Astrocyte (in vitro differentiated cells and primary cell): Measurements from ENCODE around the gene TM4SF20. TPM values are rescaled to one million over a fixed set of nuclear protein-coding genes. Genes with fewer than 3 reads are reported as not detected.

Source experiments
- DNase-seq: peaks from one replicate; pipeline ENCODE4 v3.0.0-alpha.2; 2010; ENCODE audit warnings: low read depth
- FAIRE-seq: peaks from 2 replicates; lab custom pipeline; 2011; peaks lifted over from hg19 to GRCh38; lab: Jason Lieb, UNC
- H2AFZ ChIP-seq: 2 replicates; pipeline ENCODE4 v1.6.0; 2012; ENCODE audit warnings: low read depth, low read length, inconsistent platforms
- H3K27ac ChIP-seq: 2 replicates; pipeline ENCODE4 v1.5.1; 2011; ENCODE audit warnings: low read depth, low read length, inconsistent platforms
- H3K27me3 ChIP-seq: 2 replicates; pipeline ENCODE4 v1.6.0; 2011; ENCODE audit warnings: low read length, inconsistent platforms; ENCODE audit not compliant: insufficient read depth
- H3K36me3 ChIP-seq: 2 replicates; pipeline ENCODE4 v1.5.1; 2011; ENCODE audit warnings: low read length, inconsistent platforms; ENCODE audit not compliant: insufficient read depth
- H3K4me1 ChIP-seq: 2 replicates; pipeline ENCODE4 v1.5.1; 2011; ENCODE audit warnings: low read length, inconsistent platforms; ENCODE audit not compliant: insufficient read depth
- H3K4me2 ChIP-seq: 2 replicates; pipeline ENCODE4 v1.6.0; 2012; ENCODE audit warnings: low read length, inconsistent platforms
- H3K4me3 ChIP-seq: 2 replicates; pipeline ENCODE4 v1.5.1; 2011; ENCODE audit warnings: low read depth, mild to moderate bottlenecking, low read length, inconsistent platforms; ENCODE audit not compliant: insufficient read depth
- H3K79me2 ChIP-seq: 2 replicates; pipeline ENCODE4 v1.6.0; 2012; ENCODE audit warnings: mild to moderate bottlenecking, low read length, inconsistent platforms; ENCODE audit not compliant: insufficient read depth
- H3K9ac ChIP-seq: 2 replicates; pipeline ENCODE4 v1.6.0; 2012; ENCODE audit warnings: mild to moderate bottlenecking, low read length, inconsistent platforms
- H3K9me3 ChIP-seq: 2 replicates; pipeline ENCODE4 v1.5.1; 2012; ENCODE audit warnings: low read depth, mild to moderate bottlenecking, low read length, inconsistent platforms; ENCODE audit not compliant: insufficient read depth
- H4K20me1 ChIP-seq: 2 replicates; pipeline ENCODE4 v1.6.0; 2012; ENCODE audit warnings: low read length, inconsistent platforms; ENCODE audit not compliant: insufficient read depth
- H3K27ac Mint-ChIP-seq: one replicate; pipeline ENCODE4 v1.8.0; 2021; ENCODE audit warnings: mild to moderate bottlenecking, mixed read lengths; ENCODE audit not compliant: unreplicated experiment
- H3K27me3 Mint-ChIP-seq: one replicate; pipeline ENCODE4 v1.8.0; 2021; ENCODE audit warnings: low read depth, mixed read lengths; ENCODE audit not compliant: unreplicated experiment
- H3K36me3 Mint-ChIP-seq: one replicate; pipeline ENCODE4 v1.8.0; 2021; ENCODE audit warnings: low read depth, mixed read lengths; ENCODE audit not compliant: unreplicated experiment
- H3K4me1 Mint-ChIP-seq: one replicate; pipeline ENCODE4 v1.8.0; 2021; ENCODE audit warnings: low read depth, mixed read lengths; ENCODE audit not compliant: unreplicated experiment
- H3K4me3 Mint-ChIP-seq: one replicate; pipeline ENCODE4 v1.8.0; 2021; ENCODE audit warnings: mild to moderate bottlenecking, moderate library complexity, mixed read lengths; ENCODE audit not compliant: unreplicated experiment
- H3K9me3 Mint-ChIP-seq: one replicate; pipeline ENCODE4 v1.8.0; 2021; ENCODE audit warnings: mild to moderate bottlenecking, mixed read lengths; ENCODE audit not compliant: unreplicated experiment
- EZH2 ChIP-seq: IDR thresholded peaks from 2 replicates; pipeline ENCODE4 v1.6.1; 2012; ENCODE audit warnings: mild to moderate bottlenecking, low read length, inconsistent platforms; ENCODE audit not compliant: insufficient read depth
- total RNA-seq: library from RNA; stranded (reverse); gene quantifications from 2 replicates; pipeline ENCODE4 v1.2.1, GENCODE V29; 2021
- TF ChIP-seq, protein P1 (sequence below): IDR thresholded peaks from 2 replicates; pipeline ENCODE4 v1.5.1; 2011; ENCODE audit warnings: low read depth, mild to moderate bottlenecking, inconsistent platforms, low read length, moderate library complexity; ENCODE audit not compliant: insufficient read depth

Gene TM4SF20
- total RNA-seq, 1 donor from 2014 or later = not detected

DNA sequence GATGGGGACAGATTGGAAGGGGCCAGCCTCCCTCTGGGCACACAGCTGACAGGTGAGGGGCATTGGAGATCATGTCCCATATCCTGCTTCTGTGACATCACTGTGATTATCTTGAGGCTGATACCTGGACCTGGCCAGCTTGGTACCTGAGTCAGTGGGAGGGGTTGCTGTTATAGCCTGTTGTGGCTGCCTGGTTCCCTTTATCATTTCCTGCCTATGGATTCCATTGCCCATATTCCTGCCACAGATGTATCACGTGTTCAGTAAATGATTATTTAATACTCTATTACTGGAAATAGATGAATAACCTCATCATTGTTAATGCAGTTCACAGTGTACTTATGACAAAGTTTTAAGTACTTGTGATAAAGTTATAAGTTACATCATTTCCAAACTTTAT lies 16.4 kb upstream of the TM4SF20 start:
- H3K9ac ChIP-seq = no peak overlapping the region
- no peak overlapping the region for H3K4me2 ChIP-seq
- no peak overlapping the region for H2AFZ ChIP-seq
- H3K27ac Mint-ChIP-seq = no peak overlapping the region
- no peak for TF ChIP-seq EZH2
- TF ChIP-seq, protein P1, sequence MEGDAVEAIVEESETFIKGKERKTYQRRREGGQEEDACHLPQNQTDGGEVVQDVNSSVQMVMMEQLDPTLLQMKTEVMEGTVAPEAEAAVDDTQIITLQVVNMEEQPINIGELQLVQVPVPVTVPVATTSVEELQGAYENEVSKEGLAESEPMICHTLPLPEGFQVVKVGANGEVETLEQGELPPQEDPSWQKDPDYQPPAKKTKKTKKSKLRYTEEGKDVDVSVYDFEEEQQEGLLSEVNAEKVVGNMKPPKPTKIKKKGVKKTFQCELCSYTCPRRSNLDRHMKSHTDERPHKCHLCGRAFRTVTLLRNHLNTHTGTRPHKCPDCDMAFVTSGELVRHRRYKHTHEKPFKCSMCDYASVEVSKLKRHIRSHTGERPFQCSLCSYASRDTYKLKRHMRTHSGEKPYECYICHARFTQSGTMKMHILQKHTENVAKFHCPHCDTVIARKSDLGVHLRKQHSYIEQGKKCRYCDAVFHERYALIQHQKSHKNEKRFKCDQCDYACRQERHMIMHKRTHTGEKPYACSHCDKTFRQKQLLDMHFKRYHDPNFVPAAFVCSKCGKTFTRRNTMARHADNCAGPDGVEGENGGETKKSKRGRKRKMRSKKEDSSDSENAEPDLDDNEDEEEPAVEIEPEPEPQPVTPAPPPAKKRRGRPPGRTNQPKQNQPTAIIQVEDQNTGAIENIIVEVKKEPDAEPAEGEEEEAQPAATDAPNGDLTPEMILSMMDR = no peak
- no peak overlapping the region for H3K4me3 Mint-ChIP-seq
- no peak for FAIRE-seq
- H3K4me1 ChIP-seq = no peaks in the 10 kb centered on the region
- no peaks in the 10 kb centered on the region for H3K36me3 Mint-ChIP-seq
- H4K20me1 ChIP-seq = no peaks in the 10 kb centered on the region
- no peaks in the 10 kb centered on the region for H3K36me3 ChIP-seq
- H3K4me1 Mint-ChIP-seq = no peaks in the 10 kb centered on the region
- no peak overlapping the region for H3K27ac ChIP-seq
- H3K9me3 Mint-ChIP-seq = no peaks in the 10 kb centered on the region
- H3K4me3 ChIP-seq = no peak overlapping the region
- no peaks in the 10 kb centered on the region for H3K27me3 Mint-ChIP-seq
- H3K27me3 ChIP-seq = no peaks in the 10 kb centered on the region
- no peak for DNase-seq
- H3K79me2 ChIP-seq = no peaks in the 10 kb centered on the region
- H3K9me3 ChIP-seq = no peaks in the 10 kb centered on the region

DNA sequence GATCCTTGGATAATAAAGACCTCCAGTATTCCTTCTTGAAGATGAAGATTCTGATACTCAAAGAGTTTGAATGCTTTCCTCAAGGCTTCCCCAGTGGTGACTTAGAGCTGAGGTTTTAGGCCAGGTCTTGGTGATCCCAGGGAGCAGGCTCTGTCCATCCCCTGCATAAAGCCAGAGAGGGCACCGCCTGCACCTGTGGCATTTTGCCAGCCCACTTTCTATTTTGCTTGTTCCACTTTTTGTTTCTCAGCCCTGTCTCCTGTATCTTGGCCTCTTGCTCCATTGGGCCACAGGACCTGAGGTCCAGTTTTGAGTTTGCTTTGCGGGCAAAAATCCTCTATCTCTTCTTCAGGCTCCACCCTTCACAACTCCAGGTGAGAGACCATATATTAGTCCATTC lies 15.3 kb upstream of the TM4SF20 start:
- Mint-ChIP-seq H3K27ac (no peak overlapping the region), H3K27me3 (no peaks in the 10 kb centered on the region), H3K4me3 (no peak overlapping the region), H3K4me1 (no peaks in the 10 kb centered on the region), H3K36me3 (no peaks in the 10 kb centered on the region), H3K9me3 (no peaks in the 10 kb centered on the region)
- H3K27me3 ChIP-seq = no peaks in the 10 kb centered on the region
- no peak overlapping the region for H3K4me3 ChIP-seq
- H4K20me1 ChIP-seq = no peaks in the 10 kb centered on the region
- FAIRE-seq (no peak), DNase-seq (no peak)
- no peak overlapping the region for H3K9ac ChIP-seq
- H2AFZ ChIP-seq = no peak overlapping the region
- no peaks in the 10 kb centered on the region for H3K36me3 ChIP-seq
- H3K79me2 ChIP-seq = no peaks in the 10 kb centered on the region
- H3K27ac ChIP-seq = no peak overlapping the region
- no peak overlapping the region for H3K4me2 ChIP-seq
- no peaks in the 10 kb centered on the region for H3K4me1 ChIP-seq
- no peaks in the 10 kb centered on the region for H3K9me3 ChIP-seq
- TF ChIP-seq, protein P1 = no peak
- TF ChIP-seq EZH2 = no peak

- Mint-ChIP-seq H3K36me3 (no peaks in the 10 kb centered on the region), H3K27me3 (no peaks in the 10 kb centered on the region), H3K4me1 (no peaks in the 10 kb centered on the region), H3K9me3 (no peaks in the 10 kb centered on the region), H3K4me3 (no peak overlapping the region), H3K27ac (no peak overlapping the region)
- H3K79me2 ChIP-seq = no peaks in the 10 kb centered on the region
- H3K27me3 ChIP-seq = peaks cover 3% of the 10 kb centered on the region
- H3K4me3 ChIP-seq = no peak overlapping the region
- no peaks in the 10 kb centered on the region for H3K36me3 ChIP-seq
- DNase-seq = no peak
- FAIRE-seq = no peak
- H2AFZ ChIP-seq = no peak overlapping the region
- no peaks in the 10 kb centered on the region for H4K20me1 ChIP-seq
- no peak overlapping the region for H3K27ac ChIP-seq
- no peak overlapping the region for H3K9ac ChIP-seq
- no peaks in the 10 kb centered on the region for H3K9me3 ChIP-seq
- H3K4me2 ChIP-seq = no peak overlapping the region
- TF ChIP-seq EZH2 = no peak
- TF ChIP-seq, protein P1 = no peak
- peaks cover 2% of the 10 kb centered on the region for H3K4me1 ChIP-seq
Observed at GRCh38 chr2:227390468-227391256, 11.6 kb upstream of the TM4SF20 start.
